Esophagus squamous epithelium (tissue), 5 donors: ENCODE results near the gene CEP295NL. TPM values are rescaled to one million over a fixed set of nuclear protein-coding genes. Genes with fewer than 3 reads are reported as not detected.

Source experiments
- DNase-seq: peaks from one replicate; lab custom pipeline; 2025; lab: John Stamatoyannopoulos, UW
- H3K27ac ChIP-seq, 4 donors: fragments of 200-600 bp; sonication (generic); one replicate each; pipeline ENCODE4 v1.5.1; 2016 to 2019; ENCODE audit warnings: mild to moderate bottlenecking in 1 of 4
- H3K27me3 ChIP-seq, 4 donors: fragments of 200-600 bp; sonication (generic); 1 replicate in 3 of 4; 2 replicates in 1 of 4; pipeline versions ENCODE4 v1.5.1 to v1.6.0; 2017 to 2021; ENCODE audit warnings: antibody characterized with exemption in 1 of 4
- H3K36me3 ChIP-seq, 3 donors: fragments of 200-600 bp; sonication (generic); one replicate each; pipeline ENCODE4 v1.5.1; 2016 to 2019
- H3K4me1 ChIP-seq, 3 donors: fragments of 200-600 bp; sonication (generic); one replicate each; pipeline ENCODE4 v1.5.1; 2017 to 2019
- H3K4me3 ChIP-seq, 4 donors: fragments of 200-600 bp; sonication (generic); 1 replicate in 3 of 4; 2 replicates in 1 of 4; pipeline ENCODE4 v1.5.1; 2016 to 2019; ENCODE audit warnings: mild to moderate bottlenecking in 2 of 4, moderate library complexity in 1 of 4
- H3K9me3 ChIP-seq, 3 donors: fragments of 200-600 bp; sonication (generic); one replicate each; pipeline ENCODE4 v1.5.1; 2016 to 2019
- POLR2A ChIP-seq, 4 donors: fragments of 450-650 bp; IDR thresholded peaks; one replicate each; pipeline ENCODE4 v1.6.1; 2017; ENCODE audit warnings: antibody characterized with exemption in 4 of 4, mild to moderate bottlenecking in 4 of 4, moderate library complexity in 3 of 4
- WGBS, 2 donors: methylation state at CpG; one replicate each; pipeline ENCODE4 v1.1.5; 2018; 5-methylcytosine and 5-hydroxymethylcytosine counted together
- intact Hi-C: fragments of 100-400 bp; cut with DNase I; formaldehyde crosslinking; loops from one replicate; pipeline ENCODE4 v1.15.0; 2022
- total RNA-seq, 4 donors: library from RNA; depleted of rRNA; stranded (reverse); fragments of >200 nt; gene quantifications; one replicate each; pipeline ENCODE4 v1.1.0, GENCODE V29; 2016
- TF ChIP-seq, protein P1 (sequence below), 6 experiments: fragments of 450-650 bp in 4 of 6; fragments of 200-600 bp in 2 of 6; sonication (generic) in 2 of 6; IDR thresholded peaks; one replicate each; pipeline ENCODE4 v1.5.1; 2016 to 2019; ENCODE audit warnings: antibody characterized with exemption in 6 of 6, mild to moderate bottlenecking in 4 of 6, moderate library complexity in 4 of 6
- donor health status: DM: yes; HTN: yes; CAD: no.

CEP295NL gene
- total RNA-seq, 4 donors from 2014 or later = 0.42 to 6.9 (median 1.1) TPM

DNA sequence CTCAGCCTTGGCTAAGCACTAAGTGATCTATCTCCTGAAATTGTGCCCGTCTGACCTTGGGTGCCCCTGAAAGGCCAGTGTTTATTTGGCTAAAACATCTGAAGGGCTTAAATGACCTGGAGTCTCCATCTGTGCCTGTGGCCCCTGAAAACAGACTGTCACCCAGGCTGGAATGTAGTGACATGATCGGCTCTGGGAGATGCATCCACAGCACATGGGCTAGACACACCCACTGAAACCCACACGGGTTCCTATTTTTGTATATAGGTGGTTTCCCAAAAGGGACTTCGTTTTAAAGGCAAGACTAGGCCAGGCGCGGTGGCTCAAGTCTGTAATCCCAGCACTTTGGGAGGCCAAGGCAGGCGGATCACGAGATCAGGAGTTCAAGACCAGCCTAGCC lies 13.5 kb downstream of the CEP295NL start:
- peaks cover 10 to 86% (median 60%) of the 10 kb centered on the region in 3 donors for H3K4me1 ChIP-seq
- H3K9me3 ChIP-seq = no peaks in the 10 kb centered on the region
- TF ChIP-seq, protein P1, sequence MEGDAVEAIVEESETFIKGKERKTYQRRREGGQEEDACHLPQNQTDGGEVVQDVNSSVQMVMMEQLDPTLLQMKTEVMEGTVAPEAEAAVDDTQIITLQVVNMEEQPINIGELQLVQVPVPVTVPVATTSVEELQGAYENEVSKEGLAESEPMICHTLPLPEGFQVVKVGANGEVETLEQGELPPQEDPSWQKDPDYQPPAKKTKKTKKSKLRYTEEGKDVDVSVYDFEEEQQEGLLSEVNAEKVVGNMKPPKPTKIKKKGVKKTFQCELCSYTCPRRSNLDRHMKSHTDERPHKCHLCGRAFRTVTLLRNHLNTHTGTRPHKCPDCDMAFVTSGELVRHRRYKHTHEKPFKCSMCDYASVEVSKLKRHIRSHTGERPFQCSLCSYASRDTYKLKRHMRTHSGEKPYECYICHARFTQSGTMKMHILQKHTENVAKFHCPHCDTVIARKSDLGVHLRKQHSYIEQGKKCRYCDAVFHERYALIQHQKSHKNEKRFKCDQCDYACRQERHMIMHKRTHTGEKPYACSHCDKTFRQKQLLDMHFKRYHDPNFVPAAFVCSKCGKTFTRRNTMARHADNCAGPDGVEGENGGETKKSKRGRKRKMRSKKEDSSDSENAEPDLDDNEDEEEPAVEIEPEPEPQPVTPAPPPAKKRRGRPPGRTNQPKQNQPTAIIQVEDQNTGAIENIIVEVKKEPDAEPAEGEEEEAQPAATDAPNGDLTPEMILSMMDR (IDR thresholded peaks at IDR 0.05) = no peak
- no peak for TF ChIP-seq POLR2A (IDR thresholded peaks at IDR 0.05)
- H3K36me3 ChIP-seq = no peaks in the 10 kb centered on the region
- WGBS, 2 donors = 43 to 69% methylated on average over 5 to 8 of the region's 8 CpGs
- no peaks in the 10 kb centered on the region for H3K27me3 ChIP-seq
- DNase-seq = no peak
- no peak overlapping the region for H3K4me3 ChIP-seq
- intact Hi-C loops = no loop called here
- peak overlapping the region in 3 of 4 donors; percentile 15 to 65 (median 25) for H3K27ac ChIP-seq

DNA sequence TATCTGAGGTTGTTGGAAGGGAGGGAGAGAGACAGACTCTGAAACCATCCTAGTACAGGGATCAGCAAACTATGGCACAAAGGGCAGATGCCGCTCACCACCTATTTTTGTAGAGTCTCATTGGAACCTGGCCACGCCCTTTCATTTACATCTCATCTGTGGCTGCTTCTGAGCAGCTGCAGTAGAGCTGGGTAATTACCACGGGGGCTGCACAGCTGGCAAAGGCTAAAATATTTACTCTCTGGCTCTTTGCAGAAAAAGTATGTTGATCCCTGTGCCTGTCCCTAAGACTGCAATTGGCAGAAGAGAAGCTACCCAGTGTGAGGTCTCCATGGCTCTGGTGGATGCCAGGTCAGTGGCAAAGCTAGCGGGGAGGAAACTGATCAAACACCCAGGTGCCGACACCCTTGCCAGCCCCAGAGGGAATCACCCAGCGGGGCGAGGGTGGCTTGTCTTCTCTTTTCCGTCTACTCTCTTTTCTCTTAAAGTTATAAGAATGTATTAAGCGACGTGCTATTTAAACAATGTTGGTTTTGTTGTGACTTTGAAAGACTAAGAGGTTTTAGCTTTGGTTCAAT lies 14.0 kb downstream of the CEP295NL start:
- no peaks in the 10 kb centered on the region for H3K9me3 ChIP-seq
- WGBS, 2 donors = 47 to 52% methylated on average over 10 of the region's 10 CpGs
- DNase-seq = no peak
- H3K4me3 ChIP-seq = no peak overlapping the region
- peak overlapping the region in 3 of 4 donors; percentile 7 to 65 (median 15) for H3K27ac ChIP-seq
- TF ChIP-seq POLR2A (IDR thresholded peaks at IDR 0.05) = no peak
- TF ChIP-seq, protein P1 (IDR thresholded peaks at IDR 0.05) = no peak
- H3K27me3 ChIP-seq = no peaks in the 10 kb centered on the region
- peaks cover 15 to 86% (median 60%) of the 10 kb centered on the region in 3 donors for H3K4me1 ChIP-seq
- H3K36me3 ChIP-seq = no peaks in the 10 kb centered on the region
- intact Hi-C loops = no loop called here

DNA sequence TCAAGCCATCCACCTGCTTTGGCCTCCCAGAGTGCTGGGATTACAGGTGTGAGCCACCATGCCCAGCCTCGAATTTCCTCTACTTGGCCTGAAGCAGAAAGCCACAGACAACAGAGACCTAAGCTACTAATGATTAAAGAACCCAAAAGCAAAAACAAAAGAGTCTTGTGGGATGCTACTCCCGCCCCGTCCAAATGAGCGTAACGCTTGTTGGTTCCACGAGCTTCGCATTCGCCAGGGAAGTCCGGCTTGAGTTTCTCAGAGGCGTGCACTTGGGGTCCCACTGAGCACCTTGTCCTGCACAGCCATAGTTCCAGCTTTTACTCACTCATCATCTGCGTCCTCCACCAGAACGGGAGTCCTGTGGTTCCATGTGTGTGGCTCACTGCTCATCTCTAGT lies 16.0 kb downstream of the CEP295NL start:
- H3K4me1 ChIP-seq = peaks cover 29 to 86% (median 62%) of the 10 kb centered on the region in 3 donors
- intact Hi-C loops = no loop called here
- H3K27me3 ChIP-seq = no peaks in the 10 kb centered on the region

DNA sequence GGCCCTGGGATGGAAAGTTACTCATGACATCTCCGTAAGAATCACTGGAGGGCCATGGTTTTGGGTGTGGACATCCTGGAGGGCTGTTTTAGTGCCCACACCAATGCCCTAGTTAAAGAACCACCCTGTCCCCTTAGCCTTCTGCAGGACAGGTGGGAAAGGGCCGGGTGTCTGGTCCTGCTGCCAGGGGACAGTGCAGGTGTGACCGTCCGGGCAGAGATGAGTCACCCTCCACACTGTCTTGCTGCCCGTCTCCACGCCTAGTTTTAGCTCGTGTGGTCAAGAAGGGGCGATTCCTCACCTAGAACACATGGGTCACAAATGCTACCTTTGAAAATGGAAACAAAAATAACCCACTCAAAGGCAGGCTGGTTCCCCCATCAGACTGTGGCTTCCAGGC lies 17.0 kb downstream of the CEP295NL start:
- Histone ChIP-seq H3K4me3 (no peak overlapping the region), H3K9me3 (no peaks in the 10 kb centered on the region), H3K36me3 (no peaks in the 10 kb centered on the region), H3K27me3 (no peaks in the 10 kb centered on the region), H3K4me1 (peaks cover 29 to 86% (median 52%) of the 10 kb centered on the region in 3 donors), H3K27ac (peak overlapping the region; percentile 7 to 96 (median 92))
- no peak for DNase-seq
- intact Hi-C loops = no loop called here
- 56 to 100% methylated on average over 1 to 5 of the region's 8 CpGs for WGBS, 2 donors
- TF ChIP-seq POLR2A (IDR thresholded peaks at IDR 0.05) = no peak

More for the DNA sequence above, 16.0 kb downstream of the CEP295NL start:
- Histone ChIP-seq H3K4me3 (no peak overlapping the region), H3K9me3 (no peaks in the 10 kb centered on the region), H3K36me3 (no peaks in the 10 kb centered on the region), H3K27ac (peak overlapping the region in 1 of 4 donors; percentile 93)
- WGBS, 2 donors = 86 to 92% methylated on average over 11 to 12 of the region's 12 CpGs
- no peak for DNase-seq
- TF ChIP-seq POLR2A (IDR thresholded peaks at IDR 0.05) = no peak
- TF ChIP-seq, protein P1 (IDR thresholded peaks at IDR 0.05) = no peak

DNA sequence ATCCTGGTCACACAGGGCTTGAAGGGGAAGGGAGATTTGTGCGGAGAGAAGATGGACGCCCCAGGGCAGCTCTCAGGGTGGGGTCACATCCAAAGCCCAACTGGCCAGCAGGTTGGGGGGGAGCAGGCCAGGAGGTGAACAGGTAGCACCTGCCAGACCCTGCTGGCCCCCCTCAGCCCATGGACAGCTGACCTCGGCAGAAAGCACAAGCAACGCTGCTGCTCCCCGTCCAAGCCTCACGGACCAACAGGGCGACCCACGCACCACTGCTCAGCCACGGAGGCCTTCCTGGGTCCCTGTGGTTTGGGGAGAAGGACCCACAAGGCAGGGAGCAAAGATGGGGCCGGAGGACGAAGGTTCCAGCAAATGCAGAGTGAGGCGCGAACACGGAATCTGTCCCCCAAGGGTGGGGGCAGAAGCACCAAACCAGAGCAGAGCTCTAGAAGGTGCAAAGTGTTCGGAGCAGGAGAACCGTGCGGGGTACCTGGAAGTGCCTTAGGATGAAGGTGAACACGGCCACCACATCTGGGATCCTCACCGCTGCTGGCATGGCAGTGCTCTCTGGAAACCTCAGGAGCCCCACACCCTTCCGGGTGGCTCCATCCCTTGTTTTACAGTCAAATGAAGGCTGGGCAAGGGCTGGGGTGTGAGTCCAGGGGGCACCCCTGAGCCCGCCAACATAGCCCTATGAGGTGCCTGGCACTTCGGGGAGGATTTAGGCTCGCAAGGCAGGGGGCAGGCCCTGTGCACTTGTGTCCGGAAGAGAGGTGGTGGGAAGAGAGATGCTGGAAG lies 17.9 kb downstream of the CEP295NL start:
- intact Hi-C loops = no loop called here
- TF ChIP-seq, protein P1 (IDR thresholded peaks at IDR 0.05) = no peak
- TF ChIP-seq POLR2A (IDR thresholded peaks at IDR 0.05) = no peak
- peak overlapping the region in 1 of 4 donors; percentile 29 for H3K4me3 ChIP-seq

More for the DNA sequence above, 17.9 kb downstream of the CEP295NL start:
- Histone ChIP-seq H3K36me3 (no peaks in the 10 kb centered on the region), H3K9me3 (no peaks in the 10 kb centered on the region), H3K4me1 (peaks cover 29 to 86% (median 57%) of the 10 kb centered on the region in 3 donors), H3K27me3 (no peaks in the 10 kb centered on the region), H3K27ac (peak overlapping the region; percentile 78 to 96 (median 92))
- WGBS, 2 donors = 89% methylated on average over 9 to 12 of the region's 24 CpGs
- DNase-seq = no peak
